Activated naive CD8-positive, alpha-beta T cell (primary cell): ENCODE results near the gene IKZF1.
A peak's percentile ranks its signal among the peaks of the same experiment; 100 is the strongest.

ENCODE experiments used
- H3K27ac Mint-ChIP-seq: one replicate; pipeline ENCODE4 v1.8.0; 2021; ENCODE audit warnings: mixed read lengths
- H3K27me3 Mint-ChIP-seq: one replicate; pipeline ENCODE4 v1.8.0; 2021; ENCODE audit warnings: mixed read lengths
- H3K36me3 Mint-ChIP-seq: one replicate; pipeline ENCODE4 v1.8.0; 2021; ENCODE audit warnings: mixed read lengths
- H3K4me1 Mint-ChIP-seq: one replicate; pipeline ENCODE4 v1.8.0; 2021; ENCODE audit warnings: low read depth, mixed read lengths
- H3K4me3 Mint-ChIP-seq: one replicate; pipeline ENCODE4 v1.8.0; 2021; ENCODE audit warnings: mild to moderate bottlenecking, mixed read lengths
- H3K9me3 Mint-ChIP-seq: one replicate; pipeline ENCODE4 v1.8.0; 2021; ENCODE audit warnings: low read depth, mixed read lengths

IKZF1 gene

GRCh38 chr7:50422858-50423257, 118.3 kb downstream of the IKZF1 start:
- Mint-ChIP-seq H3K4me3 (no peak overlapping the region), H3K27ac (no peak overlapping the region), H3K27me3 (no peaks in the 10 kb centered on the region)

GRCh38 chr7:50423860-50424259, 119.3 kb downstream of the IKZF1 start:
- H3K9me3 Mint-ChIP-seq, result no peaks in the 10 kb centered on the region
- H3K4me1 Mint-ChIP-seq, result no peaks in the 10 kb centered on the region
- H3K36me3 Mint-ChIP-seq, result no peaks in the 10 kb centered on the region
- no peak overlapping the region for H3K4me3 Mint-ChIP-seq
- H3K27me3 Mint-ChIP-seq, result no peaks in the 10 kb centered on the region
- no peak overlapping the region for H3K27ac Mint-ChIP-seq

More at GRCh38 chr7:50422858-50423257, 118.3 kb downstream of the IKZF1 start:
- H3K36me3 Mint-ChIP-seq, result no peaks in the 10 kb centered on the region
- no peaks in the 10 kb centered on the region for H3K9me3 Mint-ChIP-seq
- peaks cover 2% of the 10 kb centered on the region for H3K4me1 Mint-ChIP-seq

- no peaks in the 10 kb centered on the region for H3K4me1 Mint-ChIP-seq
- no peaks in the 10 kb centered on the region for H3K27me3 Mint-ChIP-seq
- no peaks in the 10 kb centered on the region for H3K9me3 Mint-ChIP-seq
- H3K4me3 Mint-ChIP-seq, result no peak overlapping the region
- H3K27ac Mint-ChIP-seq, result no peak overlapping the region
- no peaks in the 10 kb centered on the region for H3K36me3 Mint-ChIP-seq
Measured at GRCh38 chr7:50425318-50425717, 120.8 kb downstream of the IKZF1 start.

- Mint-ChIP-seq H3K9me3 (no peaks in the 10 kb centered on the region), H3K4me1 (no peaks in the 10 kb centered on the region), H3K36me3 (no peaks in the 10 kb centered on the region), H3K4me3 (no peak overlapping the region), H3K27ac (no peak overlapping the region), H3K27me3 (no peaks in the 10 kb centered on the region)
Measured at GRCh38 chr7:50426280-50427045, 121.9 kb downstream of the IKZF1 start.

GRCh38 chr7:50427518-50427917, 123.0 kb downstream of the IKZF1 start:
- H3K9me3 Mint-ChIP-seq, result no peaks in the 10 kb centered on the region
- H3K27ac Mint-ChIP-seq, result no peak overlapping the region
- no peaks in the 10 kb centered on the region for H3K4me1 Mint-ChIP-seq
- no peaks in the 10 kb centered on the region for H3K27me3 Mint-ChIP-seq
- no peaks in the 10 kb centered on the region for H3K36me3 Mint-ChIP-seq
- no peak overlapping the region for H3K4me3 Mint-ChIP-seq

GRCh38 chr7:50428911-50429310, 124.4 kb downstream of the IKZF1 start:
- H3K4me3 Mint-ChIP-seq, result no peak overlapping the region
- H3K27ac Mint-ChIP-seq, result no peak overlapping the region
- no peaks in the 10 kb centered on the region for H3K4me1 Mint-ChIP-seq
- H3K27me3 Mint-ChIP-seq, result no peaks in the 10 kb centered on the region
- no peaks in the 10 kb centered on the region for H3K9me3 Mint-ChIP-seq
- H3K36me3 Mint-ChIP-seq, result no peaks in the 10 kb centered on the region

- no peaks in the 10 kb centered on the region for H3K9me3 Mint-ChIP-seq
- H3K27me3 Mint-ChIP-seq, result no peaks in the 10 kb centered on the region
- H3K4me1 Mint-ChIP-seq, result no peaks in the 10 kb centered on the region
- no peak overlapping the region for H3K27ac Mint-ChIP-seq
- no peak overlapping the region for H3K4me3 Mint-ChIP-seq
- no peaks in the 10 kb centered on the region for H3K36me3 Mint-ChIP-seq
Measured at GRCh38 chr7:50431316-50431715, 126.8 kb downstream of the IKZF1 start.

- Mint-ChIP-seq H3K4me1 (no peaks in the 10 kb centered on the region), H3K4me3 (no peak overlapping the region), H3K27me3 (no peaks in the 10 kb centered on the region)
Measured at GRCh38 chr7:50431722-50432305, 127.3 kb downstream of the IKZF1 start.

GRCh38 chr7:50436133-50436806, 131.8 kb downstream of the IKZF1 start:
- Mint-ChIP-seq H3K36me3 (peaks cover 14% of the 10 kb centered on the region), H3K27ac (no peak overlapping the region)

More at GRCh38 chr7:50431722-50432305, 127.3 kb downstream of the IKZF1 start:
- Mint-ChIP-seq H3K36me3 (no peaks in the 10 kb centered on the region), H3K9me3 (no peaks in the 10 kb centered on the region), H3K27ac (no peak overlapping the region)

GRCh38 chr7:50446542-50446960, 142.0 kb downstream of the IKZF1 start:
- Mint-ChIP-seq H3K27me3 (no peaks in the 10 kb centered on the region), H3K4me1 (peaks cover 32% of the 10 kb centered on the region), H3K27ac (no peak overlapping the region), H3K4me3 (peak overlapping the region; percentile 34), H3K9me3 (no peaks in the 10 kb centered on the region), H3K36me3 (peaks cover 21% of the 10 kb centered on the region)

More at GRCh38 chr7:50436133-50436806, 131.8 kb downstream of the IKZF1 start:
- Mint-ChIP-seq H3K4me3 (no peak overlapping the region), H3K4me1 (no peaks in the 10 kb centered on the region), H3K9me3 (no peaks in the 10 kb centered on the region), H3K27me3 (no peaks in the 10 kb centered on the region)

- Mint-ChIP-seq H3K27ac (peak overlapping the region; percentile 75), H3K27me3 (no peaks in the 10 kb centered on the region), H3K4me1 (peaks cover 32% of the 10 kb centered on the region), H3K9me3 (no peaks in the 10 kb centered on the region), H3K4me3 (peak overlapping the region; percentile 90), H3K36me3 (peaks cover 19% of the 10 kb centered on the region)
Measured at GRCh38 chr7:50448823-50449222, 144.3 kb downstream of the IKZF1 start.

- Mint-ChIP-seq H3K36me3 (peaks cover 16% of the 10 kb centered on the region), H3K4me1 (peaks cover 32% of the 10 kb centered on the region), H3K27me3 (no peaks in the 10 kb centered on the region), H3K27ac (peak overlapping the region; percentile 75), H3K9me3 (no peaks in the 10 kb centered on the region), H3K4me3 (peak overlapping the region; percentile 90)
Measured at GRCh38 chr7:50449501-50449880, 145.0 kb downstream of the IKZF1 start.

- peak within 1 kb of the TSS; percentile 91 for H3K27ac Mint-ChIP-seq
- no peaks in the 10 kb centered on the region for H3K27me3 Mint-ChIP-seq
- H3K4me3 Mint-ChIP-seq, result peak within 1 kb of the TSS; percentile 90
- H3K36me3 Mint-ChIP-seq, result peaks cover 16% of the 10 kb centered on the region
- H3K9me3 Mint-ChIP-seq, result no peaks in the 10 kb centered on the region
- H3K4me1 Mint-ChIP-seq, result peaks cover 32% of the 10 kb centered on the region
Measured at GRCh38 chr7:50449881-50450589, 145.5 kb downstream of the IKZF1 start, which contains the start of gene FIGNL1. FIGNL1 (minus strand) TSS chr7:50450350; CDS start chr7:50447287, 3,063 bp downstream.

GRCh38 chr7:50450590-50451032, 146.1 kb downstream of the IKZF1 start:
- Mint-ChIP-seq H3K27me3 (no peaks in the 10 kb centered on the region), H3K27ac (peak overlapping the region; percentile 91), H3K4me1 (peaks cover 32% of the 10 kb centered on the region), H3K4me3 (peak overlapping the region; percentile 90), H3K9me3 (no peaks in the 10 kb centered on the region), H3K36me3 (peaks cover 13% of the 10 kb centered on the region)
